Measurements from ENCODE around the gene NTMT1.

Gene NTMT1

DNA sequence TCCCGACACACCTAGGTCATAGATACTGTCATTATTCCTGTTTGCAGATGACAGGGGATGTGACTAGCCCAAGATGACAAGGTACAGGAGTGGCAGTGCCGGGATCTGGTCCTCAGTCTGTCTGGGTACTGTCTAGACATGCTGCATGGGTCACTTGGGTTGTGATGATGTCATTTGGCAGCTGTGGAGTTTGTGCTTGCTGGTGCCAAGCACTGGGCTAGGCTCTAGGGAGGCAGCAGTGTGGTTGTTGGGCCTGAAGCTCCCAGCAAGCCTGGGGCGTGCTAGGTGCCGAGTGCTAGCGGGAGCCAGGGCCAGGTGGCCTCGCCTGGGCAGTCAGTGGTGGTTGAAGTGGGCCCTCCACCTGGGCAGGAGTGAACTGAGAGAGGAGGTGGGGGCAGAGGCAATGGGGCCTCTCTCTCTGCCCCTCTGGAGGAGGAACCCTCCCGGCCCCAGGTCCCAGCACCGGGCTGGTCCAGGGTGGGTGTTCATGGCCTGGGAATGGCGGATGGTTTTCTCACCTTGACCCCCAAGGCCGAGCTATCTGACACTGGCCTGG, 24.8 kb downstream of the NTMT1 start:
- peaks cover 30% of the 10 kb centered on the region for H3K27me3 ChIP-seq
- no peaks in the 10 kb centered on the region for H3K9me3 ChIP-seq
- H3K36me3 ChIP-seq = no peaks in the 10 kb centered on the region
- TF ChIP-seq, protein P1, sequence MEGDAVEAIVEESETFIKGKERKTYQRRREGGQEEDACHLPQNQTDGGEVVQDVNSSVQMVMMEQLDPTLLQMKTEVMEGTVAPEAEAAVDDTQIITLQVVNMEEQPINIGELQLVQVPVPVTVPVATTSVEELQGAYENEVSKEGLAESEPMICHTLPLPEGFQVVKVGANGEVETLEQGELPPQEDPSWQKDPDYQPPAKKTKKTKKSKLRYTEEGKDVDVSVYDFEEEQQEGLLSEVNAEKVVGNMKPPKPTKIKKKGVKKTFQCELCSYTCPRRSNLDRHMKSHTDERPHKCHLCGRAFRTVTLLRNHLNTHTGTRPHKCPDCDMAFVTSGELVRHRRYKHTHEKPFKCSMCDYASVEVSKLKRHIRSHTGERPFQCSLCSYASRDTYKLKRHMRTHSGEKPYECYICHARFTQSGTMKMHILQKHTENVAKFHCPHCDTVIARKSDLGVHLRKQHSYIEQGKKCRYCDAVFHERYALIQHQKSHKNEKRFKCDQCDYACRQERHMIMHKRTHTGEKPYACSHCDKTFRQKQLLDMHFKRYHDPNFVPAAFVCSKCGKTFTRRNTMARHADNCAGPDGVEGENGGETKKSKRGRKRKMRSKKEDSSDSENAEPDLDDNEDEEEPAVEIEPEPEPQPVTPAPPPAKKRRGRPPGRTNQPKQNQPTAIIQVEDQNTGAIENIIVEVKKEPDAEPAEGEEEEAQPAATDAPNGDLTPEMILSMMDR (IDR thresholded peaks at IDR 0.05) = no peak
- H3K27ac ChIP-seq = no peak overlapping the region
- no peak overlapping the region for H3K4me3 ChIP-seq (ENCODE audit: low read depth in 1 of 2, low read length in 1 of 2)
- H3K4me1 ChIP-seq (ENCODE audit: control insufficient read depth in 1 of 2, insufficient read depth in 1 of 2, low read depth in 1 of 2, low read length in 1 of 2) = no peaks in the 10 kb centered on the region

DNA sequence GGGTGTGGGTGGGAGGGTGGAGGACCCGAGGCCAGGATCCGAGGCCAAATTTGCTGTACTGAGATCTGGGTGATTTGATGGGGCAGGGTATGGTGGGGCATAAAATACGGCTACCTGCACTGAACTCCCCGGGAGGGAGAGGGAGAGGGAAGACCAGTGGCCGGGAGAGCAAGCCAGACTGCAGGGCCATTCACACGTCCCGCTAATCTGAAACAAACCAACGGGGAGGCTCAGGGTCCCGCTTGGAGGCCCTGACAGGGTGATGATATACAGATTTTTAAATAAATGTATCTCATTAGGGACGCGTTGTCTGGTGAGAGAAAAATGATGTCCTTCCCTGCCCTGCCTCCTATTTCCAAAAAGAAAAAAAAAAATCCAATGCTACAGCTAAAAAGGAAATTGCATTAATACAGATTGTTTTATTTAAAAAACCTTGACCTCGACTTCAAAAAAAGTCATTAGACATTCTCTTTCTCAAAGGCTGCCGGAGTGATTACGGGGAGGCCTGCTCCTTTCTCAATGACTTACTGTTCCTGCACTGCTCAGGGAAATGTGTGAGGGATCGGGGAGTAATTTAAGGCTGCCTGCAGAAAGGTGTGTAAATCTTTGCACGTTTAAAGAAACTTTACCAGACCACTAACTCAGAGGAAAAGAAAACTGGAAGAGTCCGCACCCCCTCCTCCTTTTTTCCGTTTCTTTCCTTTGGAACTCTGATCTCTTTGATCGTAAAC, 28.0 kb downstream of the NTMT1 start:
- no peak overlapping the region for H3K27ac ChIP-seq
- H3K4me3 ChIP-seq (ENCODE audit: low read depth in 1 of 2, low read length in 1 of 2) = no peak overlapping the region
- no peaks in the 10 kb centered on the region for H3K9me3 ChIP-seq
- H3K4me1 ChIP-seq (ENCODE audit: control insufficient read depth in 1 of 2, insufficient read depth in 1 of 2, low read depth in 1 of 2, low read length in 1 of 2) = no peaks in the 10 kb centered on the region
- H3K27me3 ChIP-seq = peaks cover 41% of the 10 kb centered on the region
- H3K36me3 ChIP-seq = no peaks in the 10 kb centered on the region
- TF ChIP-seq, protein P1 (IDR thresholded peaks at IDR 0.05) = no peak

DNA sequence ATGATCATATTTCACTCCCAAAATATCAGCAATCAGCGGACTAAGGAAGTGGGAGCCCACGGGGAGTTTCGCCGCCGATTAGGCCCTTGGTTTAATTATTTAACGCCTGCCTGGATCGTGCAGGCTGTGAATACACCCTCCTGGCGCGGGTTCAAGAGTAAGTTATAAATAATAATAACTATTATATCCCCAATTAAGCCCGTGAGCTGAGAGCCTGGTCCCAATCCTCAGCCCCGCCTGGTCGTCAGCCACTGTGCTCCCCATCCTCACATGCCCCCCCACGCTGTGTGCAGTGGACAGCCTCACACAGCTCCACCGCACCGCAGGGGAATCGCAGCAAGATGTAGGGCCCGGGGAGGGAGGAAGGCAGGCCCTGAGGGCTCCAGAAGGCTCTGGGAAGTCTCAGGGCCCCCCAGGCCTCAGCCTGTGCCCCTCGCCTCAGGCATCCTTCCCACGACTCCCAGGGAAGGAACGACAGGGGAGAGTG, 28.6 kb downstream of the NTMT1 start:
- Histone ChIP-seq H3K27ac (no peak overlapping the region), H3K27me3 (peaks cover 46% of the 10 kb centered on the region), H3K4me3 (ENCODE audit: low read depth in 1 of 2, low read length in 1 of 2) (no peak overlapping the region), H3K9me3 (no peaks in the 10 kb centered on the region), H3K4me1 (ENCODE audit: control insufficient read depth in 1 of 2, insufficient read depth in 1 of 2, low read depth in 1 of 2, low read length in 1 of 2) (no peaks in the 10 kb centered on the region), H3K36me3 (no peaks in the 10 kb centered on the region)
- TF ChIP-seq, protein P1 (IDR thresholded peaks at IDR 0.05) = no peak

DNA sequence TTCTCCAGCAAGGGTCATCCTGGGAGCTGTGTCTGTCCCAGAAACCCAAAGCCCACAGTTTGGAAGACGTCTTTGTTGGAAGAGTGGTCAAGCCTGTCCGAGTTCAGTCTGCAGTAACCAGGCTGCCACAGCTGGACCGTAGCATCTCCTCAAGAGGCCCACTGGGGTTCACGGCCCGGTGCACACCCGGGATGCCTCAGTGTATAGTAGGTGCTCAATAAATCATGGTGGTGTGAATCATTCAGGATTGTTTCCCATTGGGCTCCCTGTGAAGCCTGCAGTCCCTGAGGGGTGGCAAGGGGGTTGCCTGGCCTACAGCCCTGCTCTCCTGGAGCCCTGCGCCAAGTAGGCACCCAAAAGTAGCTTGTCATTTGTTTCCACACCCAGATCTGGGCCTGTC, 29.2 kb downstream of the NTMT1 start:
- Histone ChIP-seq H3K27me3 (peaks cover 48% of the 10 kb centered on the region), H3K9me3 (no peaks in the 10 kb centered on the region), H3K4me1 (ENCODE audit: control insufficient read depth in 1 of 2, insufficient read depth in 1 of 2, low read depth in 1 of 2, low read length in 1 of 2) (no peaks in the 10 kb centered on the region), H3K27ac (no peak overlapping the region), H3K4me3 (ENCODE audit: low read depth in 1 of 2, low read length in 1 of 2) (no peak overlapping the region), H3K36me3 (no peaks in the 10 kb centered on the region)
- TF ChIP-seq, protein P1 (IDR thresholded peaks at IDR 0.05) = no peak

DNA sequence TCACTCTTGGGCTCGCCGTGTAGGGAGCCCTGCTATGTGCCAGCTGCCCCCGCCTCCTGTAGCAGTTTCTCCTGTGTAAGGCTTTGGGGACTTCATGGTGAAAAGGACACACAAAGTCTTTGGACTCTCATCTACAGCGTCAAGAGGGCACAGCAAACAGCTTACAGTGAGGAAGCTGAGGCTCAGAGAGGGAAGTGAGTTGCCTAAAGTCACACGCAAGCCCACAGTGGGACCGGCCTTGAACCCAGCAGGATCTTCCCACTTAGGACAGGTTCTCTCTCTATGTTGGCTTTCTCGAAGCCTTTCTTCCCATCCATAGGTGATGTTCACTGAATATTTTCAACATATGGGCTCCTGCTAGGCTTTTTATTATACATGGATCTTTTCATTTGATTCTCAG, 29.7 kb downstream of the NTMT1 start:
- TF ChIP-seq, protein P1 (IDR thresholded peaks at IDR 0.05) = no peak

More for the DNA sequence above, 29.7 kb downstream of the NTMT1 start:
- no peak overlapping the region for H3K27ac ChIP-seq
- H3K9me3 ChIP-seq = no peaks in the 10 kb centered on the region
- H3K4me3 ChIP-seq (ENCODE audit: low read depth in 1 of 2, low read length in 1 of 2) = no peak overlapping the region
- H3K4me1 ChIP-seq (ENCODE audit: control insufficient read depth in 1 of 2, insufficient read depth in 1 of 2, low read depth in 1 of 2, low read length in 1 of 2) = no peaks in the 10 kb centered on the region
- no peaks in the 10 kb centered on the region for H3K36me3 ChIP-seq
- peaks cover 52% of the 10 kb centered on the region for H3K27me3 ChIP-seq

All from neutrophil (primary cell).